ENCODE measurements around the gene DSC2.

Gene DSC2

DNA sequence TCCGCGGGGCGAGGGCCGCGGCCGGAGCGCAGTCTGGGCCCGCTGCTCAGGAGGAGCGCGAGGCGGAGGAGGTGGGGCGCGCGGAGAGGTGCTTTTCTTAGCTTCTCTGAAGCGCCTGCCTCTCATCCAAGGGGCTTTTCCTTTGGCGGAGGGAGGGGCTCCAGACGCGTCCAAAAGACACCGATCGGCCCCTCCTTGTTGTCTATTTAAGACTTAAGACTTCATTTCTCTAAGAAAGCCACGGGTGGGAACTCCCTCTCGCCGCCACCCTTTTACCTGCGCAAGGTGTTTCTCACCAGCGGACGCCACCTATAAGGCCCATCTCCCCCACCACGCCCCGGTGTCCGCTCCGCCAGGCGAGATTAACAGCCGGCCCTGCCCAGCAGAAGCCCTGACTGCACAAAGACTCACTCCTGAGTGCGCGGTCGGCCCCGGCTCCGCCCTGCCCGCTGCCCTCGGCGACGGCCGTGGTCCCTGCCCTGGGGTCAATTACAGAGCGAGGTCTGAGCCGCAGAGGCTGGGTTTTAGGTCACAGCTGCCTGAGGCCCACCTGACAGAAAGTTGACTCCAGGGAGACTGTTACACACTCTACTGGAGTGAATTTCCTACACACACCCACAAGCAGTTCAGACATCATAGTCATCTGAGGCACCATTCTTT, at the start of gene DSC2:
TSS of gene DSC2 (minus strand) at position 397 of the 660 bp plus-strand sequence. CDS start 450 bp downstream, outside the sequence.
- H4K20me1 ChIP-seq (ENCODE audit: insufficient read depth, low read length): no peaks in the 10 kb centered on the region
- no peaks in the 10 kb centered on the region for H3K9me3 ChIP-seq (ENCODE audit: insufficient read depth, low read length)
- no peaks in the 10 kb centered on the region for H3K4me1 ChIP-seq (ENCODE audit: low read length)
- H3K79me2 ChIP-seq (ENCODE audit: low read length): no peaks in the 10 kb centered on the region
- no peak within 1 kb of the TSS for H3K4me3 ChIP-seq (ENCODE audit: low read length)
- no peak within 1 kb of the TSS for H3K4me2 ChIP-seq (ENCODE audit: low read length)
- no peaks in the 10 kb centered on the region for H3K27me3 ChIP-seq (ENCODE audit: low read depth, low read length)
- TF ChIP-seq EZH2phosphoT487 (IDR thresholded peaks at IDR 0.05; ENCODE audit: low read depth): no peak
- TF ChIP-seq, protein P1, sequence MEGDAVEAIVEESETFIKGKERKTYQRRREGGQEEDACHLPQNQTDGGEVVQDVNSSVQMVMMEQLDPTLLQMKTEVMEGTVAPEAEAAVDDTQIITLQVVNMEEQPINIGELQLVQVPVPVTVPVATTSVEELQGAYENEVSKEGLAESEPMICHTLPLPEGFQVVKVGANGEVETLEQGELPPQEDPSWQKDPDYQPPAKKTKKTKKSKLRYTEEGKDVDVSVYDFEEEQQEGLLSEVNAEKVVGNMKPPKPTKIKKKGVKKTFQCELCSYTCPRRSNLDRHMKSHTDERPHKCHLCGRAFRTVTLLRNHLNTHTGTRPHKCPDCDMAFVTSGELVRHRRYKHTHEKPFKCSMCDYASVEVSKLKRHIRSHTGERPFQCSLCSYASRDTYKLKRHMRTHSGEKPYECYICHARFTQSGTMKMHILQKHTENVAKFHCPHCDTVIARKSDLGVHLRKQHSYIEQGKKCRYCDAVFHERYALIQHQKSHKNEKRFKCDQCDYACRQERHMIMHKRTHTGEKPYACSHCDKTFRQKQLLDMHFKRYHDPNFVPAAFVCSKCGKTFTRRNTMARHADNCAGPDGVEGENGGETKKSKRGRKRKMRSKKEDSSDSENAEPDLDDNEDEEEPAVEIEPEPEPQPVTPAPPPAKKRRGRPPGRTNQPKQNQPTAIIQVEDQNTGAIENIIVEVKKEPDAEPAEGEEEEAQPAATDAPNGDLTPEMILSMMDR (IDR thresholded peaks at IDR 0.05; ENCODE audit: low read depth, low read length): no peak
- H3K27ac ChIP-seq (ENCODE audit: low read length): no peak within 1 kb of the TSS
- no peak within 1 kb of the TSS for H2AFZ ChIP-seq (ENCODE audit: low read depth, low read length)
- H3K36me3 ChIP-seq (replicated peaks; ENCODE audit: low read depth, low read length): no peaks in the 10 kb centered on the region
- H3K9ac ChIP-seq (ENCODE audit: low read length): no peak within 1 kb of the TSS

DNA sequence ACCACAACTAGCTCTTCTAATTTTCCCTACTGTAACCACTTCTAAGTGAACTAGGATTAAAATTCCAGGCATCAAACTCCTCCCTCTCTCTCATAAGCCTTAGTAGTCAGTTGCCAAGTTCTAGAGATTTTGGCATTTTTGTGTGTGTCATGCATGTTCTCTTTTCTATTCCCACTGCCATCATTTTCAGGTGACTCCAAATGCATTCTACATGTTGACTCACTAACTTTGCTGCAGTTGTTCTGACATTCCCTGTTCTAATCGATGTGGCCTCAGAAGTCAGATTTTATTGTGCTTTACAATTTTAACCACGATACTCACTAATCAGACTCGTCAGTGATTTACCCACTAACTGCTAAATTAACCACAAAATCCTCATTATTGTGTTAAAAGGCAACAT, 47.1 kb upstream of the DSC2 start:
- no peaks in the 10 kb centered on the region for H3K36me3 ChIP-seq (replicated peaks; ENCODE audit: low read depth, low read length)
- H3K9me3 ChIP-seq (ENCODE audit: insufficient read depth, low read length): no peaks in the 10 kb centered on the region
- H3K9ac ChIP-seq (ENCODE audit: low read length): no peak overlapping the region
- H3K27me3 ChIP-seq (ENCODE audit: low read depth, low read length): no peaks in the 10 kb centered on the region
- no peak overlapping the region for H2AFZ ChIP-seq (ENCODE audit: low read depth, low read length)
- H3K4me2 ChIP-seq (ENCODE audit: low read length): no peak overlapping the region
- no peak for TF ChIP-seq EZH2phosphoT487 (IDR thresholded peaks at IDR 0.05; ENCODE audit: low read depth)
- TF ChIP-seq, protein P1 (IDR thresholded peaks at IDR 0.05; ENCODE audit: low read depth, low read length): no peak
- H3K27ac ChIP-seq (ENCODE audit: low read length): no peak overlapping the region
- H3K79me2 ChIP-seq (ENCODE audit: low read length): no peaks in the 10 kb centered on the region
- H3K4me1 ChIP-seq (ENCODE audit: low read length): no peaks in the 10 kb centered on the region
- no peak overlapping the region for H3K4me3 ChIP-seq (ENCODE audit: low read length)
- no peaks in the 10 kb centered on the region for H4K20me1 ChIP-seq (ENCODE audit: insufficient read depth, low read length)

DNA sequence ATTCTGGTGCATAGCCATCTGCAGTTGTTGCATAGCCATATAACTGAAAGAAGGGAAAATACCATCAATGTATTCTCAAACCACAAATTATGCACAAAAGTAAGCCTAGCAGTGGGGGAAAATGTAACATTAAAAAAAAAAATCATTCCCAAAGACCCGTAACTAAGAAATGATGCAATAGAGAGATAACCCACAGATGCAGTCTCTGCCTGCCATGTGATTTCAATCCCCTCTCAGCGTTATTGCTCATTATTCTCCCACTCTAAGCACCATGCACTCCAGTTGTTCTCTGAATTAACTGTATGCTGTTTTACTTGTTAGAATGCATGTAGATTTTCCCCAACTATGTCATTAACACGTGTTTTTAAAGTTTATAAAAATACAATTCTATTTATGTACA, 46.4 kb upstream of the DSC2 start:
- Histone ChIP-seq H4K20me1 (ENCODE audit: insufficient read depth, low read length) (no peaks in the 10 kb centered on the region), H3K36me3 (replicated peaks; ENCODE audit: low read depth, low read length) (no peaks in the 10 kb centered on the region), H3K27me3 (ENCODE audit: low read depth, low read length) (no peaks in the 10 kb centered on the region), H3K4me1 (ENCODE audit: low read length) (no peaks in the 10 kb centered on the region), H3K27ac (ENCODE audit: low read length) (no peak overlapping the region), H3K4me2 (ENCODE audit: low read length) (no peak overlapping the region), H3K9ac (ENCODE audit: low read length) (no peak overlapping the region), H2AFZ (ENCODE audit: low read depth, low read length) (no peak overlapping the region), H3K79me2 (ENCODE audit: low read length) (no peaks in the 10 kb centered on the region), H3K9me3 (ENCODE audit: insufficient read depth, low read length) (no peaks in the 10 kb centered on the region), H3K4me3 (ENCODE audit: low read length) (no peak overlapping the region)
- TF ChIP-seq, protein P1 (IDR thresholded peaks at IDR 0.05; ENCODE audit: low read depth, low read length): no peak
- TF ChIP-seq EZH2phosphoT487 (IDR thresholded peaks at IDR 0.05; ENCODE audit: low read depth): no peak

DNA sequence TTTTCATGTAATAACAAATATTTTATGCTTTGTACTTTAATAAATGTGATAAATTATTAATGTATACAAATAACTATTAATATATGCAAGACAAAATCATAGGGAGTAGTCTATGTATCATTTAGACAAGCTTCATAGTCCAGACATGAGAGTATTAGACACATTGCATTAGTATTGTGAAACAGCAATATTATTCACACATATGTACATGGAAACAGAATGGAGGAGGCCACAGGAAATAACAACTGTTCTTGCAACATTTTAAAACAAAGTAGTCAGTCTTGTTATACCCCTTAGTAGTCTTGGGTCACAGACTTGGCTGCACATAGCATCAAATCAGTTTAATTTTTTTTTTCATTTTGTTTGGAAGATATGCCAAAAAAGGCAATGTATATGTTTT, 44.6 kb upstream of the DSC2 start:
- Histone ChIP-seq H3K79me2 (ENCODE audit: low read length) (no peaks in the 10 kb centered on the region), H3K4me1 (ENCODE audit: low read length) (no peaks in the 10 kb centered on the region), H3K9ac (ENCODE audit: low read length) (no peak overlapping the region), H4K20me1 (ENCODE audit: insufficient read depth, low read length) (no peaks in the 10 kb centered on the region), H3K36me3 (replicated peaks; ENCODE audit: low read depth, low read length) (no peaks in the 10 kb centered on the region), H2AFZ (ENCODE audit: low read depth, low read length) (no peak overlapping the region), H3K9me3 (ENCODE audit: insufficient read depth, low read length) (no peaks in the 10 kb centered on the region), H3K27me3 (ENCODE audit: low read depth, low read length) (no peaks in the 10 kb centered on the region), H3K4me2 (ENCODE audit: low read length) (no peak overlapping the region), H3K27ac (ENCODE audit: low read length) (no peak overlapping the region), H3K4me3 (ENCODE audit: low read length) (no peak overlapping the region)
- TF ChIP-seq EZH2phosphoT487 (IDR thresholded peaks at IDR 0.05; ENCODE audit: low read depth): no peak
- TF ChIP-seq, protein P1 (IDR thresholded peaks at IDR 0.05; ENCODE audit: low read depth, low read length): no peak

All from OCI-LY3 (cell line).